ENCODE measurements around the gene LDB2.

LDB2 gene

DNA sequence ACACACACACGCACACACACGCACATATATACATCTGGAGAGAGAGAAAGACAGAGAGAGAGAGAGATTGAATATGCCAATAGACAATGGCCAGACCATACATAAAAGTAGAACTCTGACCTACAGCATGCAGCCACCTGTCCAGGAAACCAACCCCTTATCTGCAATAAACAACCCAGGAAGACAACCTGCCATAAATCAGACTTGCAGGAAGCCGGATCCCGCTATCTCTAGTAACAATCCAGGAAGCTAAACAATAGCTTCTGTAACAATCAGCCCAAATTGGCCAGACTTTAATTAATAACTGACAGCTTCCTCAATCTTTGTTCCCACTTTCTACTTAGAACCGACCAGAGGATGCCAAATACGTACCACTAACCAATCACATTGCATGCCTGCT is 173.2 kb downstream of the LDB2 start:
- Histone ChIP-seq H3K4me1 (ENCODE audit: insufficient read depth, low read length, poor library complexity, severe bottlenecking) (no peaks in the 10 kb centered on the region), H3K4me2 (ENCODE audit: low read depth, low read length, poor library complexity, severe bottlenecking) (no peak overlapping the region), H3K4me3 (ENCODE audit: low read length, poor library complexity, severe bottlenecking) (no peak overlapping the region), H3K27me3 (ENCODE audit: insufficient read depth, low read length, poor library complexity, severe bottlenecking) (no peaks in the 10 kb centered on the region), H3K79me2 (ENCODE audit: insufficient read depth, low read length) (no peaks in the 10 kb centered on the region), H3K9me3 (ENCODE audit: insufficient read depth, low read depth, low read length) (no peaks in the 10 kb centered on the region), H3F3A (ENCODE audit: low read depth) (no peaks in the 10 kb centered on the region), H4K20me1 (ENCODE audit: insufficient read depth, low read length, poor library complexity, severe bottlenecking) (no peaks in the 10 kb centered on the region), H3K36me3 (ENCODE audit: insufficient read depth, low read length) (no peaks in the 10 kb centered on the region), H3K9me2 (replicated peaks; ENCODE audit: low read depth, low read length) (0 out of 2 replicates have a peak, but pooled peaks cover 4% of the 10 kb centered on the region), H3K9ac (ENCODE audit: low read depth, low read length, poor library complexity, severe bottlenecking) (no peak overlapping the region), H2AFZ (ENCODE audit: low read length) (no peak overlapping the region)
- no peak for TF ChIP-seq EZH2phosphoT487 (IDR thresholded peaks at IDR 0.05; ENCODE audit: borderline replicate concordance)
- TF ChIP-seq, protein P1, sequence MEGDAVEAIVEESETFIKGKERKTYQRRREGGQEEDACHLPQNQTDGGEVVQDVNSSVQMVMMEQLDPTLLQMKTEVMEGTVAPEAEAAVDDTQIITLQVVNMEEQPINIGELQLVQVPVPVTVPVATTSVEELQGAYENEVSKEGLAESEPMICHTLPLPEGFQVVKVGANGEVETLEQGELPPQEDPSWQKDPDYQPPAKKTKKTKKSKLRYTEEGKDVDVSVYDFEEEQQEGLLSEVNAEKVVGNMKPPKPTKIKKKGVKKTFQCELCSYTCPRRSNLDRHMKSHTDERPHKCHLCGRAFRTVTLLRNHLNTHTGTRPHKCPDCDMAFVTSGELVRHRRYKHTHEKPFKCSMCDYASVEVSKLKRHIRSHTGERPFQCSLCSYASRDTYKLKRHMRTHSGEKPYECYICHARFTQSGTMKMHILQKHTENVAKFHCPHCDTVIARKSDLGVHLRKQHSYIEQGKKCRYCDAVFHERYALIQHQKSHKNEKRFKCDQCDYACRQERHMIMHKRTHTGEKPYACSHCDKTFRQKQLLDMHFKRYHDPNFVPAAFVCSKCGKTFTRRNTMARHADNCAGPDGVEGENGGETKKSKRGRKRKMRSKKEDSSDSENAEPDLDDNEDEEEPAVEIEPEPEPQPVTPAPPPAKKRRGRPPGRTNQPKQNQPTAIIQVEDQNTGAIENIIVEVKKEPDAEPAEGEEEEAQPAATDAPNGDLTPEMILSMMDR (conservative IDR thresholded peaks at IDR 0.05; ENCODE audit: low read length) = no peak

DNA sequence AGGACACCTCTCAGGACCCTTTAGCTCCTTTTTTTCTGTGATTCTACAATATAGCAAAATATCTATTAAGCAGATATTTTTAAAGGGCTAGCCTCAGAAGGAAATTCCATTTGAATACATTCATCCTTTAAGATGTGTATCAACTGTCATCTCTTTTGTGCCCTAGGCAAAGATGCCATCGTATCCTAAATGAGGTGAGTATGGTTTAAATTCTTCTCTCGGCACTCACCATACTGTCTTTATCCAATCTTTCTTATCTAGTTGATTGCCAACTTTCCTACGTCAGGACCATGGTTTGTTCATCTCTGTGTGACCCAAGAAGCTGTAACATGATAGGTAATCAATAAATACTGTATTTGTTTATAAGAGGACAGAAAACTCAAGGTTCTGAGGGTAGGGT is 176.0 kb downstream of the LDB2 start:
- TF ChIP-seq, protein P1 (conservative IDR thresholded peaks at IDR 0.05; ENCODE audit: low read length) = no peak
- no peak for TF ChIP-seq EZH2phosphoT487 (IDR thresholded peaks at IDR 0.05; ENCODE audit: borderline replicate concordance)
- Histone ChIP-seq H3K79me2 (ENCODE audit: insufficient read depth, low read length) (no peaks in the 10 kb centered on the region), H3K9ac (ENCODE audit: low read depth, low read length, poor library complexity, severe bottlenecking) (no peak overlapping the region), H3K4me2 (ENCODE audit: low read depth, low read length, poor library complexity, severe bottlenecking) (no peak overlapping the region), H3F3A (ENCODE audit: low read depth) (no peaks in the 10 kb centered on the region), H3K4me3 (ENCODE audit: low read length, poor library complexity, severe bottlenecking) (no peak overlapping the region), H3K27me3 (ENCODE audit: insufficient read depth, low read length, poor library complexity, severe bottlenecking) (no peaks in the 10 kb centered on the region), H3K4me1 (ENCODE audit: insufficient read depth, low read length, poor library complexity, severe bottlenecking) (no peaks in the 10 kb centered on the region), H3K9me3 (ENCODE audit: insufficient read depth, low read depth, low read length) (no peaks in the 10 kb centered on the region), H3K9me2 (replicated peaks; ENCODE audit: low read depth, low read length) (no peaks in the 10 kb centered on the region), H2AFZ (ENCODE audit: low read length) (no peak overlapping the region), H4K20me1 (ENCODE audit: insufficient read depth, low read length, poor library complexity, severe bottlenecking) (no peaks in the 10 kb centered on the region), H3K36me3 (ENCODE audit: insufficient read depth, low read length) (no peaks in the 10 kb centered on the region)

DNA sequence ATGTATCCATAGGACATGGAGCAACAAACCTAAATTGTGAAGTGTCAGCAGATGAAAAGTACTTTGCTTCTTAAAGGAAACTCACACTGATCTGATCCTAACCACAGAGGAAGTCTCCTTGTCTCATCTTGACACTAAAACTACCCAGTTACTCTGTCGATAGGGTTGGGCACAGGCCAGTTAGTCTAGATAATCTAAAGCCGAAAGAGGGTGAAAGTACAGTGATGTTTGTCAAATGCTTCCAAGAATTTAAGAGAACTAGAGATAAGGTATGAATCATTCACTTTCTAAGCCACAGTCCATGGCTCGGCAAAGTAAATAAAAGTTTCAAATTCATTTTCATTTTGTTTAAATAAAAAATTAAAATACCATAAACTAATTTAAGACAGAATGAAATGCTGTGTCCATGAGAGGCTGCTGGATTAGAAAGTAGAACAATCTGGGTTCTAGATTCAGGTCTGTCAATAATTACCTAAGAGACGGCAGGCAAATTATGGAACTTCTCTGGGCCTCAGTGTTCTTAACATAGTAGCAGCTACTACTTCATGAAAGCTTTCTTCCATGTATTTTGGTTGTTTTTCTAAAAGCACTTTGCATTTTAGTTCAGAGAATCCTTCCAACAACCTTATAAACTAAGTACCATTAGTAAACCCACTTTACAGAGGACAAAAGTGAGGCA is 176.7 kb downstream of the LDB2 start:
- Histone ChIP-seq H4K20me1 (ENCODE audit: insufficient read depth, low read length, poor library complexity, severe bottlenecking) (no peaks in the 10 kb centered on the region), H3K9ac (ENCODE audit: low read depth, low read length, poor library complexity, severe bottlenecking) (no peak overlapping the region), H2AFZ (ENCODE audit: low read length) (no peak overlapping the region), H3F3A (ENCODE audit: low read depth) (no peaks in the 10 kb centered on the region), H3K79me2 (ENCODE audit: insufficient read depth, low read length) (no peaks in the 10 kb centered on the region), H3K4me2 (ENCODE audit: low read depth, low read length, poor library complexity, severe bottlenecking) (no peak overlapping the region), H3K4me3 (ENCODE audit: low read length, poor library complexity, severe bottlenecking) (no peak overlapping the region), H3K27me3 (ENCODE audit: insufficient read depth, low read length, poor library complexity, severe bottlenecking) (no peaks in the 10 kb centered on the region), H3K36me3 (ENCODE audit: insufficient read depth, low read length) (no peaks in the 10 kb centered on the region), H3K9me3 (ENCODE audit: insufficient read depth, low read depth, low read length) (no peaks in the 10 kb centered on the region), H3K4me1 (ENCODE audit: insufficient read depth, low read length, poor library complexity, severe bottlenecking) (no peaks in the 10 kb centered on the region), H3K9me2 (replicated peaks; ENCODE audit: low read depth, low read length) (no peaks in the 10 kb centered on the region)
- TF ChIP-seq, protein P1 (conservative IDR thresholded peaks at IDR 0.05; ENCODE audit: low read length) = no peak
- no peak for TF ChIP-seq EZH2phosphoT487 (IDR thresholded peaks at IDR 0.05; ENCODE audit: borderline replicate concordance)

Measured in Loucy (cell line).